B cell (primary cell): Measurements from ENCODE around the gene EIF5A. TPM values are rescaled to one million over a fixed set of nuclear protein-coding genes. Genes with fewer than 3 reads are reported as not detected.

Experiments
- ATAC-seq: fragments of 200-7000 bp; cut with Tn5 transposase; one replicate; pipeline ENCODE4 v1.10.0; 2021; ENCODE audit warnings: low read depth, mild to moderate bottlenecking, moderate number of reproducible peaks, moderate library complexity
- CTCF ChIA-PET: fragments of 350-600 bp; sonication (Branson Sonifier 250); formaldehyde crosslinking; loops from one replicate; lab custom pipeline; 2021; ENCODE audit warnings: antibody characterized with exemption, inconsistent platforms; lab: Charles Lee
- POLR2A ChIA-PET: fragments of 350-600 bp; sonication (Branson Sonifier 250); formaldehyde crosslinking; loops from one replicate; lab custom pipeline; 2021; ENCODE audit warnings: antibody characterized with exemption; lab: Charles Lee
- DNase-seq: peaks from one replicate; pipeline ENCODE4 v3.0.0; 2013
- H2AFZ ChIP-seq: 2 replicates; pipeline ENCODE4 v1.6.1; 2012; ENCODE audit warnings: mild to moderate bottlenecking, low read depth, low read length; ENCODE audit not compliant: insufficient read depth, poor library complexity, severe bottlenecking
- H3K27ac ChIP-seq, 2 donors: 1 replicate in 1 of 2; 2 replicates in 1 of 2; pipeline ENCODE4 v1.5.1; 2012 to 2013; ENCODE audit warnings: low read length in 2 of 2, mild to moderate bottlenecking in 2 of 2, moderate library complexity in 1 of 2
- H3K27me3 ChIP-seq, 4 experiments: fragments of 200-600 bp in 1 of 4; sonication (generic) in 1 of 4; replicated peaks in 1 of 4; 1 replicate in 2 of 4; 2 replicates in 2 of 4; pipeline versions ENCODE4 v1.6.1 to v1.7.0; 2013 to 2016; ENCODE audit warnings: low read length in 3 of 4, mild to moderate bottlenecking in 2 of 4, mixed read lengths in 1 of 4, moderate library complexity in 1 of 4; ENCODE audit not compliant: insufficient read depth in 4 of 4, control insufficient read depth in 3 of 4; ENCODE audit errors: control extremely low read depth in 1 of 4
- H3K36me3 ChIP-seq, 2 experiments: replicated peaks in 1 of 2; 1 replicate in 1 of 2; 2 replicates in 1 of 2; pipeline versions ENCODE4 v1.6.1 to v1.7.1; 2013; ENCODE audit warnings: low read length in 1 of 2; ENCODE audit not compliant: insufficient read depth in 2 of 2, control insufficient read depth in 1 of 2; ENCODE audit errors: control extremely low read depth in 1 of 2, extremely low read depth in 1 of 2
- H3K4me1 ChIP-seq, 2 donors: fragments of 200-600 bp in 1 of 2; sonication (generic) in 1 of 2; 1 replicate in 1 of 2; 2 replicates in 1 of 2; pipeline versions ENCODE4 v1.5.1 to v1.6.1; 2013 to 2017; ENCODE audit warnings: low read length in 2 of 2; ENCODE audit not compliant: control insufficient read depth in 2 of 2, insufficient read depth in 2 of 2
- H3K4me2 ChIP-seq: replicated peaks from 2 replicates; pipeline ENCODE3; 2012; ENCODE audit warnings: mild to moderate bottlenecking, low read depth, low read length; ENCODE audit not compliant: poor library complexity, severe bottlenecking
- H3K4me3 ChIP-seq, 5 experiments: fragments of 200-600 bp in 1 of 5; sonication (generic) in 1 of 5; 1 replicate in 3 of 5; 2 replicates in 2 of 5; pipeline versions ENCODE4 v1.5.1 to v1.7.0; 2011 to 2016; ENCODE audit warnings: low read length in 4 of 5, mild to moderate bottlenecking in 4 of 5, low read depth in 2 of 5, control low read depth in 1 of 5, moderate library complexity in 1 of 5; ENCODE audit not compliant: insufficient read depth in 1 of 5; ENCODE audit errors: control extremely low read depth in 1 of 5, extremely low read depth in 1 of 5
- H3K79me2 ChIP-seq: fragments of 200-600 bp; sonication (generic); one replicate; pipeline ENCODE4 v1.6.0; 2016; ENCODE audit warnings: low read length; ENCODE audit not compliant: control insufficient read depth, insufficient read depth
- H3K9ac ChIP-seq: fragments of 200-600 bp; sonication (generic); 2 replicates; pipeline ENCODE4 v1.6.1; 2017; ENCODE audit warnings: mild to moderate bottlenecking, low read length, moderate library complexity
- H3K9me3 ChIP-seq, 3 donors: one replicate each; pipeline versions ENCODE4 v1.6.1 to v1.7.1; 2013; ENCODE audit warnings: low read length in 2 of 3; ENCODE audit not compliant: control insufficient read depth in 2 of 3, insufficient read depth in 1 of 3; ENCODE audit errors: control extremely low read depth in 1 of 3
- H4K20me1 ChIP-seq: 2 replicates; pipeline ENCODE4 v1.6.0; 2012; ENCODE audit warnings: mild to moderate bottlenecking, low read length; ENCODE audit not compliant: insufficient read depth, control insufficient read depth, poor library complexity, severe bottlenecking
- H3K27ac Mint-ChIP-seq: one replicate; pipeline ENCODE4 v1.8.0; 2021; ENCODE audit warnings: mixed read lengths
- H3K27me3 Mint-ChIP-seq: one replicate; pipeline ENCODE4 v1.8.0; 2021; ENCODE audit warnings: mixed read lengths
- H3K4me1 Mint-ChIP-seq: one replicate; pipeline ENCODE4 v1.8.0; 2021; ENCODE audit warnings: mixed read lengths
- H3K4me3 Mint-ChIP-seq: one replicate; pipeline ENCODE4 v1.8.0; 2021; ENCODE audit warnings: mixed read lengths
- H3K9me3 Mint-ChIP-seq: one replicate; pipeline ENCODE4 v1.8.0; 2022; ENCODE audit warnings: mixed read lengths; ENCODE audit not compliant: insufficient read depth
- CTCF ChIP-seq: fragments of 200-600 bp; IDR thresholded peaks from one replicate; pipeline ENCODE4 v1.8.0; 2022; ENCODE audit warnings: antibody characterized with exemption, mild to moderate bottlenecking
- EZH2 ChIP-seq: IDR thresholded peaks from 2 replicates; pipeline ENCODE4 v1.6.1; 2012; ENCODE audit warnings: borderline replicate concordance, low read depth, mild to moderate bottlenecking, moderate library complexity, low read length; ENCODE audit not compliant: insufficient read depth, poor library complexity, severe bottlenecking
- WGBS: methylation state at CpG from one replicate; pipeline ENCODE4 v1.1.5; 2013; ENCODE audit warnings: missing lambda C conversion rate; ENCODE audit not compliant: insufficient coverage; 5-methylcytosine and 5-hydroxymethylcytosine counted together
- intact Hi-C: fragments of 100-400 bp; cut with micrococcal nuclease; formaldehyde crosslinking; loops from one replicate; pipeline ENCODE4 v1.10.0; 2022
- polyA minus RNA-seq: library from RNA; depleted of rRNA, polyadenylated mRNA; stranded (reverse); fragments of >200 nt; gene quantifications from 2 replicates; pipeline ENCODE4 v1.2.3, GENCODE V29; 2012
- polyA plus RNA-seq: library from polyadenylated mRNA; depleted of rRNA; stranded (reverse); fragments of >200 nt; gene quantifications from 2 replicates; pipeline ENCODE4 v1.2.3, GENCODE V29; 2012
- total RNA-seq, 2 donors: library from RNA; stranded (reverse); fragments of 120-200 nt in 1 of 2; gene quantifications; 1 replicate in 1 of 2; 2 replicates in 1 of 2; pipeline versions ENCODE4 v1.2.3 to v1.2.4, GENCODE V29; 2013 to 2022

The EIF5A gene
- 233 and 236 TPM in 2 replicates for total RNA-seq
- total RNA-seq (2013), result 183 TPM
- 576 and 769 TPM in 2 replicates for polyA plus RNA-seq
- 241 and 323 TPM in 2 replicates for polyA minus RNA-seq

- no peaks in the 10 kb centered on the region for H3K9me3 Mint-ChIP-seq
- DNase-seq (peak; percentile 100), ATAC-seq (peak; percentile 70)
- H3K9me3 ChIP-seq, result no peaks in the 10 kb centered on the region
- peak within 1 kb of the TSS; percentile 81 to 96 (median 94) for H3K4me3 ChIP-seq
- peaks cover 17 to 40% of the 10 kb centered on the region in 2 donors for H3K4me1 ChIP-seq
- no peaks in the 10 kb centered on the region for H3K27me3 Mint-ChIP-seq
- H3K27me3 ChIP-seq, result no peaks in the 10 kb centered on the region
- H3K9ac ChIP-seq, result peak within 1 kb of the TSS; percentile 97
- peaks cover 0 to 29% of the 10 kb centered on the region in 2 experiments for H3K36me3 ChIP-seq
- peak within 1 kb of the TSS; percentile 95 for H3K4me3 Mint-ChIP-seq
- H3K79me2 ChIP-seq, result peaks cover 40% of the 10 kb centered on the region
- peak within 1 kb of the TSS; percentile 98 to 99 for H3K27ac ChIP-seq
- TF ChIP-seq CTCF, result no peak
- TF ChIP-seq EZH2, result no peak
- peaks cover 39% of the 10 kb centered on the region for H3K4me1 Mint-ChIP-seq
- peaks cover 41% of the 10 kb centered on the region for H4K20me1 ChIP-seq
- ChIA-PET CTCF (interaction anchor here (0.6 to 3.1 kb wide), 2 partner anchors 11 to 191 kb away, joined by 3 to 20 read pairs; no protein-coding TSS in a partner anchor), POLR2A (no interaction called here)
- peak within 1 kb of the TSS; percentile 93 for H3K4me2 ChIP-seq
- peak within 1 kb of the TSS; percentile 89 for H2AFZ ChIP-seq
- intact Hi-C loops, result loop anchor here (1.0 to 5.0 kb wide), 12 partner anchors 8 to 308 kb away; partner anchors contain the start of genes ELP5, GPS2, NEURL4 and PHF23
- WGBS, result under 1% methylated on average over 64 of the region's 64 CpGs
- peak within 1 kb of the TSS; percentile 99 for H3K27ac Mint-ChIP-seq
Measured at GRCh38 chr17:7306911-7307685, at the start of gene EIF5A. Gene EIF5A (plus strand): TSS chr17:7307628. CDS start chr17:7309636, 2,008 bp downstream.
